Neural cell (in vitro differentiated cells): ENCODE results near the gene APLNR. TPM values are rescaled to one million over a fixed set of nuclear protein-coding genes. Genes with fewer than 3 reads are reported as not detected.

Experiments used
- H2AFZ ChIP-seq: fragments of 200-600, 300-800 bp; sonication (generic), shearing (Covaris generic); 2 replicates; pipeline ENCODE4 v1.6.0; 2014; ENCODE audit warnings: low read depth, mild to moderate bottlenecking, antibody characterized with exemption, low read length, moderate library complexity
- H3F3A ChIP-seq: fragments of 200-600 bp; shearing (Covaris generic); 2 replicates; pipeline ENCODE4 v1.6.1; 2016; ENCODE audit warnings: mild to moderate bottlenecking, moderate library complexity, mixed read lengths, antibody characterized with exemption, low read length; ENCODE audit not compliant: insufficient read depth, poor library complexity, severe bottlenecking
- H3K27ac ChIP-seq: fragments of 200-600, 300-800 bp; sonication (generic), shearing (Covaris generic); 2 replicates; pipeline ENCODE4 v1.5.1; 2014; ENCODE audit warnings: mild to moderate bottlenecking, low read length, moderate library complexity
- H3K27me3 ChIP-seq: fragments of 300-800, 200-600 bp; sonication (generic), shearing (Covaris generic); 2 replicates; pipeline ENCODE4 v1.6.0; 2014; ENCODE audit warnings: mild to moderate bottlenecking, low read depth, low read length, moderate library complexity; ENCODE audit not compliant: insufficient read depth
- H3K36me3 ChIP-seq: fragments of 300-800, 200-600 bp; sonication (generic), shearing (Covaris generic); 2 replicates; pipeline ENCODE4 v1.5.1; 2014; ENCODE audit warnings: mild to moderate bottlenecking, antibody characterized with exemption, low read length, moderate library complexity; ENCODE audit not compliant: insufficient read depth
- H3K4me2 ChIP-seq: fragments of 300-800, 200-600 bp; sonication (generic), shearing (Covaris generic); 2 replicates; pipeline ENCODE4 v1.6.0; 2014; ENCODE audit warnings: mild to moderate bottlenecking, low read length
- H3K4me3 ChIP-seq: fragments of 300-800, 200-600 bp; sonication (generic), shearing (Covaris generic); 2 replicates; pipeline ENCODE4 v1.5.1; 2014; ENCODE audit warnings: mild to moderate bottlenecking, low read length, moderate library complexity
- H3K79me2 ChIP-seq: fragments of 200-600 bp; shearing (Covaris generic); replicated peaks from 2 replicates; pipeline ENCODE4 v1.6.0; 2014; ENCODE audit warnings: mild to moderate bottlenecking, low read length, moderate library complexity; ENCODE audit not compliant: insufficient read depth
- H3K9ac ChIP-seq: fragments of 300-800, 200-600 bp; sonication (generic), shearing (Covaris generic); 2 replicates; pipeline ENCODE4 v1.6.1; 2016; ENCODE audit warnings: mild to moderate bottlenecking, low read length, mixed read lengths
- H3K9me2 ChIP-seq: fragments of 200-600 bp; shearing (Covaris generic); 2 replicates; pipeline ENCODE4 v1.6.1; 2016; ENCODE audit warnings: mild to moderate bottlenecking, low read length, mixed read lengths; ENCODE audit not compliant: insufficient read depth
- H3K9me3 ChIP-seq: fragments of 200-600, 300-800 bp; sonication (generic), shearing (Covaris generic); 2 replicates; pipeline ENCODE4 v1.6.1; 2016; ENCODE audit warnings: mild to moderate bottlenecking, mixed run types, low read length, moderate library complexity, mixed read lengths
- H4K20me1 ChIP-seq: fragments of 200-600 bp; shearing (Covaris generic); 2 replicates; pipeline ENCODE4 v1.6.1; 2016; ENCODE audit warnings: mild to moderate bottlenecking, mixed run types; ENCODE audit not compliant: insufficient read depth
- CTCF ChIP-seq: fragments of 450-650 bp; IDR thresholded peaks from 2 replicates; pipeline ENCODE4 v1.5.1; 2014; ENCODE audit warnings: antibody characterized with exemption, mild to moderate bottlenecking, moderate library complexity; ENCODE audit not compliant: poor library complexity, severe bottlenecking
- EP300 ChIP-seq: fragments of 450-650 bp; conservative IDR thresholded peaks from 2 replicates; pipeline ENCODE4 v1.6.1; 2014; ENCODE audit warnings: antibody characterized with exemption, mild to moderate bottlenecking, moderate library complexity; ENCODE audit not compliant: poor library complexity, severe bottlenecking
- EZH2 ChIP-seq: fragments of 200-600, 300-800 bp; shearing (Covaris generic), sonication (generic); IDR thresholded peaks from 2 replicates; pipeline ENCODE4 v1.6.1; 2014; ENCODE audit warnings: antibody characterized with exemption, low read length, borderline replicate concordance, mild to moderate bottlenecking; ENCODE audit not compliant: insufficient read depth, poor library complexity, severe bottlenecking
- MXI1 ChIP-seq: fragments of 450-650 bp; conservative IDR thresholded peaks from 2 replicates; pipeline ENCODE4 v1.6.1; 2014; ENCODE audit warnings: antibody characterized with exemption, mild to moderate bottlenecking; ENCODE audit not compliant: poor library complexity, severe bottlenecking
- POLR2AphosphoS5 ChIP-seq: IDR thresholded peaks from 2 replicates; pipeline ENCODE4 v1.6.1; 2012
- RAD21 ChIP-seq: fragments of 450-650 bp; conservative IDR thresholded peaks from 2 replicates; pipeline ENCODE4 v1.6.1; 2014; ENCODE audit warnings: antibody characterized with exemption, mild to moderate bottlenecking, moderate library complexity
- REST ChIP-seq: IDR thresholded peaks from 2 replicates; pipeline ENCODE4 v1.6.1; 2012; ENCODE audit warnings: borderline replicate concordance
- SMC3 ChIP-seq: fragments of 450-650 bp; conservative IDR thresholded peaks from 2 replicates; pipeline ENCODE4 v1.6.1; 2014; ENCODE audit warnings: antibody characterized with exemption, mild to moderate bottlenecking, moderate library complexity; ENCODE audit not compliant: poor library complexity
- TAF1 ChIP-seq: IDR thresholded peaks from 2 replicates; pipeline ENCODE4 v1.6.1; 2012; ENCODE audit warnings: low read depth
- polyA plus RNA-seq: library from polyadenylated mRNA; depleted of rRNA; stranded (reverse); fragments of >200 nt; gene quantifications from 2 replicates; pipeline ENCODE4 v1.2.3, GENCODE V29; 2014

Gene APLNR
- polyA plus RNA-seq, 1 donor from 2014 or later, result not detected

- Histone ChIP-seq H3K4me3 (no peak overlapping the region), H3K27ac (no peak overlapping the region), H3K27me3 (no peaks in the 10 kb centered on the region), H3F3A (no peaks in the 10 kb centered on the region), H3K9me2 (no peaks in the 10 kb centered on the region), H4K20me1 (no peaks in the 10 kb centered on the region), H3K4me2 (no peak overlapping the region), H3K79me2 (no peaks in the 10 kb centered on the region), H3K9ac (no peak overlapping the region), H3K36me3 (no peaks in the 10 kb centered on the region), H3K9me3 (no peaks in the 10 kb centered on the region), H2AFZ (no peak overlapping the region)
- TF ChIP-seq RAD21 (no peak), TAF1 (no peak), POLR2AphosphoS5 (no peak), REST (no peak)
Observed at GRCh38 chr11:57230316-57230715, 6.7 kb downstream of the APLNR start.

- H3K9me3 ChIP-seq, result no peaks in the 10 kb centered on the region
- H3K4me2 ChIP-seq, result no peak overlapping the region
- no peaks in the 10 kb centered on the region for H3K9me2 ChIP-seq
- H3K27ac ChIP-seq, result no peak overlapping the region
- TF ChIP-seq POLR2AphosphoS5 (no peak), TAF1 (no peak), REST (no peak), MXI1 (no peak), RAD21 (no peak), EP300 (no peak), EZH2 (no peak), CTCF (no peak), SMC3 (no peak)
- H3K9ac ChIP-seq, result no peak overlapping the region
- no peaks in the 10 kb centered on the region for H3K36me3 ChIP-seq
- H2AFZ ChIP-seq, result no peak overlapping the region
- no peak overlapping the region for H3K4me3 ChIP-seq
- H3K27me3 ChIP-seq, result no peaks in the 10 kb centered on the region
- H3K79me2 ChIP-seq, result no peaks in the 10 kb centered on the region
- no peaks in the 10 kb centered on the region for H3F3A ChIP-seq
- no peaks in the 10 kb centered on the region for H4K20me1 ChIP-seq
Observed at GRCh38 chr11:57228600-57228999, 8.4 kb downstream of the APLNR start.
